ENCODE data around the gene HEXIM1.

DNA sequence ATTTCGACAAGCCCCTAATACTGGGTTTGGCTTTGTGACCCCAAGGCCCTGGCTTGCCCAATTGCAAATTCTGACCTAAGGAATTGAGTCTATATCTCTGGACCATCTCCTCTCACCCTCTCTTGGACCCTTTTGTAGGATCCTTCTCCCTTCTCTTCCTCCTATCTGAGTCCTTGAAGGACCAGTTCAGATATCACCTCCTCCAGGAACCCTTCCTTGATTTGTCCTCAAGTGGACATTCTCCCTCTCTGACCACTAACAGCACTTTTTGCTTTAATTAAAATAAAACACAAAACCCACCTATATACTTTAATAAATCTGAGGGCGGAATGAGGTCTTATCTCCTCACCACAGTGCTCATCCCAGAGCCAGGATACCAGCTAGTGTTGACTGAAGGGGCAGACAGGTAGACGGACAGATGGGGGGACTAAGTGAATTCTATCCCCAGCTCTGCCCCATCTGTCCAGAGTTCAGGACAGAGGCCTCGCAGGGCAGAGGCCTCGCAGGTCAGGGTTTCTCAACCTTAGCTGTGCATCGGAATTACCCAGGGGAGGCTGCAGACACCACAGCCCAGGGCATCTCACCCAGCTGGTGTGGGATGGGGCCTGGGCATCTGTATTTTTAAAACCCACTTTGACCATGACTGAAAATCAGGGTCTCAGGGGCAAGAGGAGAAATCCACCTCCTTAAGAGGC is 25.1 kb upstream of the HEXIM1 start:
- TF ChIP-seq CTCF (IDR thresholded peaks at IDR 0.05) (no peak), REST (IDR thresholded peaks at IDR 0.05; ENCODE audit: insufficient read depth in 1 of 2, low read depth in 2 of 2, low read length in 1 of 2) (no peak), SIN3A (IDR thresholded peaks at IDR 0.05; ENCODE audit: borderline replicate concordance, insufficient read depth, low read depth, low read length) (no peak)

Data from Panc1 (cell line).